Measurements from ENCODE around the gene RALGAPA2.

The RALGAPA2 gene

GRCh38 chr20:20473657-20474056, 238.8 kb downstream of the RALGAPA2 start:
- DNase-seq (ENCODE audit: low read depth in 1 of 2, low spot score in 1 of 2): no peak

GRCh38 chr20:20472684-20473274, 239.7 kb downstream of the RALGAPA2 start:
- no peak for DNase-seq (ENCODE audit: low read depth in 1 of 2, low spot score in 1 of 2)

DNA sequence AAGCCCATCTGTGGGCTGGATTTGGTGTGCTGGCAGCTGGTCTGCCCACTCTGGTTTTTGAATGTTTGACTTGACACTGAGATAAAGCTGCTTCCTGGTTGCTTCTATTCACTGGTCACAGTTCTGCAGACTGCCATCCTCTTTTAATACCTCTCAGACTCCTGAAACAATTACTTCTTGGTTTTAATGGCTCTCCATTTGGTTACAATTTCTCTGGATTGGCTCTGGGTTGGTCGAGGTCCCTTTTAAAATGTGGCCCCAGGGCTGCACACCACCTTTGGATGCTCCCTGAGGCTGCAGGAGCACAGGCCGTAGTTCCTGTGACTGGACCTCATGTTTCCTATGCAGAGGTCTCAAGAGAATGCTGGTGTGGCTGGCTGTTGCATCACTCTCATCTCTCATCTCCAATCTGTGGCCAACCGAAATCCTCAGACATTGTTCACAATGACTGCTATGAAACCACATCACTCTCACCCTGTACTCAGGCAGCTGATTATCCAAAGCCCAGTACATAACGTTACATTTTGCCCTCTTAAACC, 246.0 kb downstream of the RALGAPA2 start:
- no peak for DNase-seq (ENCODE audit: low read depth in 1 of 2, low spot score in 1 of 2)

GRCh38 chr20:20465252-20465651, 247.2 kb downstream of the RALGAPA2 start:
- no peak for DNase-seq (ENCODE audit: low read depth in 1 of 2, low spot score in 1 of 2)

GRCh38 chr20:20463933-20464374, 248.5 kb downstream of the RALGAPA2 start:
- DNase-seq (ENCODE audit: low read depth in 1 of 2, low spot score in 1 of 2): no peak

DNA sequence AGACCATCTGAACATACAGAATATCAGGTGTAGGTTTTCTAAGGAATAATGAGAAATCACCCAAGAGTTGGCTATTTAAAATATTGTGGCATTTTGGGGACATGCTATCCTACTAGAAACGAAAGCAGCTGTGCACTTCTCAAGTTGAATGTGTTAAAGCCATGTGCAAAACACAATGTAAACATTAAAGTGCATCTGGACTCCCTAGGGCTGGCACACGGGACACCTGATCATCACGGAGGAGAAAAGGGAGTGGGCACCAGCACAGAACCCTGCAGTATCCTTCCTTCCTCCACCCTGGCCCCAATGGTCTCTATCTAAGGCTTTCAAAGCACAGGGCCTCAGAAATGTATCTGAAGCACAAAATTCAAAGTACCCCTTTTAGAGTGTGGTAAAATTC, 250.3 kb downstream of the RALGAPA2 start:
- DNase-seq (ENCODE audit: low read depth in 1 of 2, low spot score in 1 of 2): no peak

DNA sequence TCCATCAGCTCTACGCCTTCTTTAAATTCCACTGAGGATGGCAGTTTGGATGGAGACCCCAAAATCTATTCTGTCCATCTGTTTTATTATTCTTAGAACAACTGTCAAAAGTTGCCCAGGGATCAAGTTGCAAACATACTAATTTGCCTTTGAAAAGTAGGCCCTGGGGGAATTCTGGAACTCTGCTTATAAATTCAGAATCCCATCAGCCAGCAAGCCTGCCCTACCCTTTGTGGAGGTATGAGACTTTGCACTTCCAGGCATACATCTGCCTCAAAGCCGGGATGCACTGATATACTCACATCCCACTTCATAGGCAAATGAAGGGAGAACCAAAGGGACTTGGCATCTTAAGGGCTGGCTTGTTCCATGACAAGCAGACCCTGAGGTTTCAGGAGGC, 250.9 kb downstream of the RALGAPA2 start:
- DNase-seq (ENCODE audit: low read depth in 1 of 2, low spot score in 1 of 2): no peak

DNA sequence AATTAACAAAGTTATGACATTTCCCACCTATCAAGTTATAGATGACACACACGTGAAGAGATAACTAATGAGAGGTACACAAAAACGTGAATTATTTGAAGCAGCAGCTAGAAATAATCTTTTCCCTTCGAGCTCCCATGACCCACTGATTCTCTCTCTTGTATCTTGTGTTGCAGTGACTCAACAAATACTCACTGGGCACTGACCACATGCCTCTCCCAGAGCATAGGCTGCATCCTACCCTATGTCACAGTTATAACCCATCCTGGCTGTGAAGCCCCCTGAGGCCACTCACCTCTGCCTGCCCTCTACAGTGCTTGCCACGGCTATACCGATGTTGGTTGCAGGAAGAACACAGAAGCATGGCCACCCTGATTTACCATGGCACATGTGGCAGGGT, 252.7 kb downstream of the RALGAPA2 start:
- no peak for DNase-seq (ENCODE audit: low read depth in 1 of 2, low spot score in 1 of 2)

GRCh38 chr20:20457392-20458126, 254.9 kb downstream of the RALGAPA2 start:
- no peak for DNase-seq (ENCODE audit: low read depth in 1 of 2, low spot score in 1 of 2)

DNA sequence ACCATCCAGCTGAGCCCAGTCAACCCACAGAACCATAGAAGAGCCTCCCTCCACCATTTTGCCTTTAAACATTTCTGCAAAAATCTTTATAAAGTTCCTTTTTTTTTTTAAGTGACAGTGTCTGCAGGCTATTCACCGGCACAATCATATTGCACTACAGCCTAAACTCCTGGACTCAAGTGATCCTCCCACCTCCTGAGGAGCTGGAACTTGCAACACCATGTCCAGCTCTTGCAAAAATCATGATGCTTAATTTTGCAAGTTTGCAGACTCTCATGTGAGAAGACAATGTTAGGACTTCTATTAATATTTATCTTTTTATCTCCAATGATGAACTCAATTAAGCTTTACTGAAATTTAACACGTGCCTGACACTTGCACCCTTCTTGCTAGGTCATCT, 255.7 kb downstream of the RALGAPA2 start:
- no peak for DNase-seq (ENCODE audit: low read depth in 1 of 2, low spot score in 1 of 2)

- DNase-seq (ENCODE audit: low read depth in 1 of 2, low spot score in 1 of 2): no peak
These were observed 256.5 kb downstream of the RALGAPA2 start for GRCh38 chr20:20455926-20456325.

DNA sequence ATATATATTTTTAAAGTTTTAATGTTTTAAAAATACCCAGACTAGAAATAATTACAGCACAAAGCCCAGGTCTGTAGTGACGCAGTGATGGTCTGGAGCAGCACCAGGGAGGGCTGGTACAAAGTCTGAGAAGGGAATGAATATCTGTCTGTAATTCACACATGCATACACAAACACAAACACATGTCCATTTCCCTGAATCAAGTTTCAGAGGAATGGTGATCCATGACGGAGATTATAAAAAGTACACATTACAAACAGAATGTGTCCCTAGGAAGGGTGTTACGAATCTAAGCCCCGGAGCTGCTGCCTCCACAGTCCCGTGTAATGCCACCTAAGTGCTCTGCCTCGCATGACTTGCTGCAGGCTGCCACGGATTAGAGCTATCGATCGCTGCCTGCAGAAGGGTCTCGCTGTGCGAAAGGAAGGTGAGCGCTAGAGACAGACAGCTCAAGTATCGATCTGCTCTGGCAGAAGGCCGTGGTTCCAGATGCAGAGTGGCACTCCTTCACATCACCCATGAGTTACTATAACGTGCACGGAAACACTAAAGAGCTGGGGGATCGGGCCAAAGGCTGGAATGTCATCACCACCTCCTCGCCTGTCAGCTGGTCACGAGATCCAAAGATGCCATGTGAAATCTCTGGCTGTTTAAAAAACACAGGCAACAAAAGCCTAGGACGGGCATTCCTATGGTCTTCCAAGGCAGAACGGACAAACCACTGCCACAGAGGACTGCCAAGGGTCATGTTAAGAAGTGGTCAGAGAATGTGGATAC, 257.4 kb downstream of the RALGAPA2 start:
- no peak for DNase-seq (ENCODE audit: low read depth in 1 of 2, low spot score in 1 of 2)

- DNase-seq (ENCODE audit: low read depth in 1 of 2, low spot score in 1 of 2): no peak
These were observed 258.1 kb downstream of the RALGAPA2 start for GRCh38 chr20:20454367-20454766.

DNA sequence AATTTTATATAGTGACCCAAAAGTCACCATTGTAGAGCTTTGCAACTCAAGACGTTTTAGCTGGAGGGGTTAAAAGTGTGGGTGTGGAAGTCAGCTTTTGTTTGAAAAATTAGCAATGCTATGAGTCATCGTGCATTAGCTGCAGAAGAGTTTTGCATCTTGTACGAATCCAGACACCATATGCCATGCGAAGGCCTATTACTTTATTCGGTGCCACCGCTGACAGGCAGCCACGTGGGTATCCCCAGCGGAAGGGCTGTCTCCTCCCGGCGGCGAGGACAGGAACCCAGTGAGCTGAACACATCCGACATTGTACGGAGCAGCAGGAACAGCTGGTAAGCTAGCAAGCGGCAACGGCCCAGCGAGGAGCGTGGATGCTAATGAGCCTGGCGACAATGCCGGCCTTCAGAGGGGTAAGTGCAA, 260.2 kb downstream of the RALGAPA2 start:
- DNase-seq (ENCODE audit: low read depth in 1 of 2, low spot score in 1 of 2): peak; percentile 29 to 31

DNA sequence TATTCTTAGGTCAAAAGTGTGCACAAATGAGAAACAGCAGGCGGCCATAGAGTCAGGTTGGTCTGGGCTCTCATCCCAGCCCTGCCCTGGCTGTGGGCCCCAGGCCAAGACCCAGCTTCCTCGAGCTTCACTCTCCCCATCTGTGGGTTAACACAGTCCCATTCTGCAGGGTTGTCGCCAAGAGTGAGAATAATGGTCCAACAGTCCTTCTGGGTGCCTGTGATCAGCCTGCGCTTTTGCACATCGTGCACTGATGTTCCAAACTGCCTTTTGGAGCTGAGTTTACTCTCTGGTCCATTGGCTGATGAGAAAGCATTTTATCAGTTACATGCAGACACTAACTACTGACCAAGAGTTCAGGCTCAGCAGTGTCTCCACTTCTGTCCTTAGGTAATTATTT, 261.9 kb downstream of the RALGAPA2 start:
- DNase-seq (ENCODE audit: low read depth in 1 of 2, low spot score in 1 of 2): no peak

DNA sequence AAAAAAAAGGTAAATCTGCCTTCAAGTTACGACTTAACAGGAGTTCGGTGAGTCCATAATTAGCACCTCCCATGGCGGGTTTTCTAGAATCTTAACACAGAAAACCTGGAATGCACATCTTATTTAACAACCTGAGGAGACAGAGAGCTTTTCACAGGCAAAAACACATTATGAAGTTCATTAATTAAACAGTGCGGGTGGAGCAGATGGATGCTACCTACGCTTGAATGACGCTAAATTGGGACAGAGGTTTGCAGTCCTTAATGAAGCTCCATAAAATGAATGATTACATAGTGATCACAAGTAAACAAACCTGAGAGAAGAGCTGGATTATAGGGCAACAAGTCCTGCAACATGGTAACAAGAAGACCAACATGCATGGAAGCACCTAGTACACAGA, 263.6 kb downstream of the RALGAPA2 start:
- DNase-seq (ENCODE audit: low read depth in 1 of 2, low spot score in 1 of 2): no peak

DNA sequence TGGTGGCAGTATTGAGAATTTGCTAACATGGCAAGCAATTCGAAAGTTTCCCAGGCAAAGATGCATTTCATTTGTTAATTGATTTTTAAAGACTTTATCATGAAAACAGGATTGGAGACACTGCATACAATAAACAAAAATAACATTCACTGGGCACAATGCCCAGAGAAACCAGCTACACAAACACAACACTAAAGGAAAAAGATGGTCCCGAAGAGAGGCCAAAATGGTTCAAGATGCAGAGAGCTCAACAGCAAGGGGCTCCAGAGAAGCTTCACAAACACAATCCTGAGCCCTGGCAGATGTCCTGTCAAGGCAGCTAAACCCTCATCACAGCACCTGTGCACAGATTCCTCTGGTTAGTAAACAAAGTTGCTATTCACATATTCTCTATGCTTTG, 265.2 kb downstream of the RALGAPA2 start:
- no peak for DNase-seq (ENCODE audit: low read depth in 1 of 2, low spot score in 1 of 2)

GRCh38 chr20:20446425-20447015, 265.9 kb downstream of the RALGAPA2 start:
- DNase-seq (ENCODE audit: low read depth in 1 of 2, low spot score in 1 of 2): no peak

GRCh38 chr20:20446001-20446400, 266.4 kb downstream of the RALGAPA2 start:
- DNase-seq (ENCODE audit: low read depth in 1 of 2, low spot score in 1 of 2): no peak

- no peak for DNase-seq (ENCODE audit: low read depth in 1 of 2, low spot score in 1 of 2)
These were observed 268.9 kb downstream of the RALGAPA2 start for GRCh38 chr20:20443504-20443903.

DNA sequence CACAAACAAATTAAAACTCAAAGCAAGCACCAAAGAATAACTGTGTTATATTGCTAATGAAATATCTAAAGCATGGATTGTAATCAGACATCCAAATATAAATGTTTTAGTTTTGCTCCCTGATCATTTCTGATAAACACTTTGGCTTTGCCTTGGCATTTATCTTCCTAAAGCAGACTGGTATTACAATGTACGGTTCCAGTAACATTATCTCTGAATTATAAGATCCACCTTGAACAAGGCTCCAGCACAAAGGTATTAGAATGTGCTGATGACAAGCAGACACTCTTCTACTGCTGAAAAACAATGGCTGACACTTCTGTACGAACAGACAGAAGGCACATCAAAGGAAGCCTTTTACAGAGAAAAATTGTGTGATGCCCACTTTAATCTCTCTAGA, 270.0 kb downstream of the RALGAPA2 start:
- no peak for DNase-seq (ENCODE audit: low read depth in 1 of 2, low spot score in 1 of 2)
